ENCODE data around the gene MPP2. TPM values are rescaled to one million over a fixed set of nuclear protein-coding genes. Genes with fewer than 3 reads are reported as not detected.

The MPP2 gene
- total RNA-seq, 1 donor from 2014 or later: 16.2 TPM

DNA sequence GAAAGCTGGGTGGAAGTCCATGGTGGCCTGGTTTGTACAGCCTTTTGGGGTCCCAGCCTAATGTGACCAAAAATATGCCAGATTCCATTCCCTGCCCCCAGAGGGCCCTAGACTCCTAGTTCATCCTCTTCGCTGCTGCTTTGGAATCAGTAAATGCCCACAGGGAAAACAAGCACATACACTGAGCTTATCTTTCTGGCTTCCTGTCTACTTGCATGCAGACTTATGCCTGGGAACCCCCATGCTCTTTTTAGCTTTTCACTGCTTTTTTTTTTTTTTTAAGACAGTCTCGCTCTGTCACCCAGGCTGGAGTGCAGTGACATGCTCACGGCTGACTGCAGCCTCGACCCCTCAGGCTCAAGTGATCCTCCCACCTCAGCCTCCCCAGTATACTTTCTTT is 66.5 kb downstream of the MPP2 start:
- DNase-seq (ENCODE audit: missing footprints) (peak; percentile 5), ATAC-seq (peak; percentile 63)
- intact Hi-C loops (cut with DNase I): loop anchor here (10.0 kb wide), 1 partner anchor 146 kb away; no protein-coding TSS in a partner anchor

DNA sequence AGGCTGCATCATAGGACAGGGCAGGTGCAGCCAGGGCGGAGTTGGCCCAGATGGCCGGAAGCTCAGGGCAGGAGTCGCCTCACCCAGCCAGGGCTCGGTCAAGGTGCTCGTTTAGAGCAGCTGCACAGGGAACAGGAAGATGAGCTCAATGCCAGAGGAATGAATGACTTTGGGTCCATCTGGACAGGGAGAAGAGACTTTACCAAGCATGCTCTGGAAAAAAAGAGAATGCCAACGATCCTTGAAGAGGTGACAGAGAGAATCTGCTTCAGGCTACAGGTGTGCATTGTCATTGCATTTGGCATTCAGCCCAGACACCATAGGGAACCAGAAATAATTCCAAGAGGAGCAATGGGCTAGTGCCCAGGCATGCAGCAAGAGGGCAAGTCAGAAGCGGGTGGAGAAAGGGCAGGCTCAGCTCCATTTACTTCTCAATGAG is 67.6 kb downstream of the MPP2 start:
- ATAC-seq (peak; percentile 27), DNase-seq (ENCODE audit: missing footprints) (no peak)
- intact Hi-C loops (cut with DNase I): loop anchor here (10.0 kb wide), 1 partner anchor 145 kb away; no protein-coding TSS in a partner anchor

DNA sequence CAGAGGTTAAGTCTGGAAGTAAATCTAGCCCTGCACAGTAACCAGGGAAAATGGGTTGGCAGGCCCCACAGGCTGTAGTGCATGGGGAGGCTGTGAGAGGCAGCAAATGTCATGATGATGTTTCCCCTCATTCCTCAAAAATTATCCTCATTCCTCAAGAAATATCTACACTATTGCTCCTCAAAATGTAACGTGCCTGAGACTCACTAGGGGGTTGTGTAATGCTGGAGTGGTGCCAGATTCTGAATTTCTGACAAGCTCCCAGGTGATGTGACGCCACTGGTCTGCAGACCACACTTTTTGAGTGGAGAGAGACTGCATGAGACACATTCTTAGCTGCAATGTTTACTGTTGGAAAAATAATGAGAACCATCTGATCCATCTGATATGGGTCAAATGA is 73.2 kb downstream of the MPP2 start:
- ATAC-seq (no peak), DNase-seq (ENCODE audit: missing footprints) (no peak)
- intact Hi-C loops (cut with DNase I): loop anchor here (5.0 kb wide), 1 partner anchor 57 kb away; the partner anchor contains the start of gene DUSP3

DNA sequence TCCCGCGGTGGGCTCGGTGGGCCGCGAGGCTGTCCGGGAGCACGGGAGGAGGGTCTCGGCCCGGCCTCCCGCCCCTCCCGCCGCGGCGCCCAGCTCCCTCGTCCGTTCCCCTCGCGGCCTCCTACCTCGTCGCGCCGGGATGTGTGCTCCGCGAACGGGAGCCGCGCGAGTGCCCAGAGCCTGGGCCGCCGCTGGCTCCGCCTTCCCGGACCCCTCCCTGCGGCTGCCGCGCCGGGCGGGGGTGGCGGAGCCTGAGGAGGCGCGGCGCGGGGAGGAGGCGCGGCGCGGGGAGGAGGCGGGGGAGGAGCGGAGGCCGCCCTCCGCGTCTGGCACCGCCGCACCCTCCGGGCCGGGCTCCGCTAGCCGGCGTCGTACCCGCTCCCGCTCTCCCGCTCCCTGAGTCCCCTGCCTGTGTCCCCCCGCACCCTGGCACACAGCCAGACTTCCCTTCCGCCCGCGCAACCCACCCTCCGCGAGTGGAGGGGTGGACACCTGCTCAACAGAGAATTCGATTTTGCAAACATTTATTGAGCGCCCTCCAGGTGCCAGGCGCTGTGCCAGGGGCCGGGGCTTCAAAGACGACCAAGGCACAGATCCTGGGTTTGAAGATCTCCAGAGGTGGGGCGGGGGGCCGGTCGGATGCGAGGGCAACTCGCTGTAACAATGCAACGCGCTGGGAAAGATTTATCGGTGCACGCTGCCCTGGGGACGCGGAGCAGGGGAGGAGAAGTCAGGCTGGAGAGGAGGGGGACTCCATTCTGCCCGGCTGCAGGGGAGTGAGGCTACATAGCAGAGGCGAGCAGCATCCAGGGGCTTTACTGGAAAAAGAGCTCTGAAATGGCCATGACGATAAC is 74.1 kb downstream of the MPP2 start, which contains the start of gene MPP3:
TSS of gene MPP3 (minus strand) at position 171 of the 854 bp plus-strand sequence. CDS start 1,240 bp downstream, outside the sequence.
- ATAC-seq (peak; percentile 86), DNase-seq (ENCODE audit: missing footprints) (peak; percentile 87)
- intact Hi-C loops (cut with DNase I): loop anchor here (5.0 kb wide), 1 partner anchor 56 kb away; the partner anchor contains the start of gene DUSP3

DNA sequence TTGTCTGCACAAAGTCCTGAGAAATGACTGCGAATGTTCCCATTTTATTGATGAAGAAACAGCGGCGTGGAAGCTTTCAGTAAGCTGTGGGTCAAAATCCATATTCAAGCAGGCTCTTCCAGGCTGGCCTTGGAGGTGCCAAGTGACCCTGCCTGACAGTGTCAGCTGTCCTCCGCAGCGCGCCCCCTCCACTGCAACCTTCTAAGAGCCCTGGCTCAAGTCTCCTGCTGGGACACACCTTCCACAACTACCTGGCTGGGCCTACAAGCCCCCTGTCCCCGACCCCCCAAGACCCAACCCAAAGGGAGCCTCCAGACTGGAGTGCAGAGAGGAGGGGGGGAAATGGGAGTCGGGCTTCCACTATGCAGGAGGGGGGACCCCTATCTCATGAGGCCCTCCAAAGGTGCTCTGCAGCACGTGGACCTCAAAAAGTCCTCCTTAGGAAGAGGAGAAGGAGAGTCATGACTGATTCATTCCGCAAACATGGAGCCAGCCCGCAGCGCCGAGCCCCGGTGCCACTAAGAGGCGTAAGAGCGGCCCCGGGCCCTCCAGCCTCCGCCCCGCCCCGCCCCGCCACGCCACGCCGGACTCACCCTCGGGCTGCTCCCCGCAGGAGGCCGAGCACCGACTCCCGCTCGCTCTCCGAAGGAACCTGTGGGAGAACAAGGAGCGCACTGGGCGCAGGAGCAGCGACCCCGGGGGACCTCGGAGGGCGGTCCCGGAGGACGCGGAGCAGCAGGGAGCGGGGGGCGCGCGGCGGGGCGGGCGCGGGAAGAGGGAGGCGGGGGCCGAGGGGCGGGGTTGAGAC is 75.0 kb downstream of the MPP2 start:
- DNase-seq (ENCODE audit: missing footprints) (peak; percentile 77), ATAC-seq (peak; percentile 55)
- intact Hi-C loops (cut with DNase I): loop anchor here (5.0 kb wide), 1 partner anchor 55 kb away; the partner anchor contains the start of gene DUSP3

DNA sequence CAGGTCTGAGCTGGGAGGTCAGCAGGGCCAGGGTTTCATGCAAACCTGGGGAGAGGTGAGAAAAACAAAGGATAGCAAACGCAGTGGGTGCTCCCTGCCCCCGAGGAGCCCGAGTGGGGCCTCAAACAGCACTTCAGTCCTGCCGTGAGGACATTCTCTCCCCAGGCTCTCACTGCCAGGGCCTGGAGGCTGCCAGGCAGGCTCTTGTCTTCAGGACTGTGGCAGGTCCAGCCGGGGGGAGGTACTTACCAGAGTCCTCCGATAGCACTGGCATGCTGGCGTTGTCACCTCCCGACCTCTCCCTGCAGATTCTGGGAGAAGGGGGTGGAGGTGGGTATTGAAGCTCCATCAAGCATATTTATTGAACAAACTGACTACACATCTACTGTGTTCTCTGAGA is 75.7 kb downstream of the MPP2 start:
- intact Hi-C loops (cut with DNase I): loop anchor here (5.0 kb wide), 1 partner anchor 54 kb away; the partner anchor contains the start of gene DUSP3
- DNase-seq (ENCODE audit: missing footprints) (peak; percentile 83), ATAC-seq (peak; percentile 80)

DNA sequence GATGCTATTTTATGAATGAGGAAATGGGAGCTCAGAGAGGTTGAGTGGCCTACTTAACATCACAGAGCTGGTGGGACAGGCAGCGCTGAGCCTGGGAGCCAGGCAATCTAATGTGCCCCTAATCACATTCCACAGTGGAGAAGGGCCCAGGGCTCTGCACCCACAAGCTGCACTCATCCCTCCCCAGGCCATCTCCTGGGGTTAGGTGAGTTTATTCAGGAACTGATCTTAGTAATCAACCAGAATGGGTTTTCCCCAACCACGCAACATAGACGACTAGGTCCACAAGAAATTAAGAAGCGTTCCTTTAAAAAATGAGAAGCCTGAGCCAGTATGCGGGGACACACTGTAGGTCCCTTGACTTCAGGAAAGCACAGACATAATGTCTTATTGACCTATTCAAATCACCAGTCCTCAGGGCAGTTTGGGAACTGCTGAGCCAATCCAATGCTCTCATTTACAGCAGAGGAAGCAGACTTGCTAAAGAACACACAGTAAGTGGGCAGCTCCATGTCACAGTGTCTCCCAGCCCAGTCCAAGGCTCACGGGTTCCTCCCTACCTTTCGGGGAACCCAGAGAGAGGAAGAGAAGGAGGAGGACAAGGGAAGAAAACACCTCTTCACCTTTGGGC is 76.7 kb downstream of the MPP2 start:
- ATAC-seq: no peak
- intact Hi-C loops (cut with DNase I): loop anchor here (5.0 kb wide), 1 partner anchor 53 kb away; the partner anchor contains the start of gene DUSP3

DNA sequence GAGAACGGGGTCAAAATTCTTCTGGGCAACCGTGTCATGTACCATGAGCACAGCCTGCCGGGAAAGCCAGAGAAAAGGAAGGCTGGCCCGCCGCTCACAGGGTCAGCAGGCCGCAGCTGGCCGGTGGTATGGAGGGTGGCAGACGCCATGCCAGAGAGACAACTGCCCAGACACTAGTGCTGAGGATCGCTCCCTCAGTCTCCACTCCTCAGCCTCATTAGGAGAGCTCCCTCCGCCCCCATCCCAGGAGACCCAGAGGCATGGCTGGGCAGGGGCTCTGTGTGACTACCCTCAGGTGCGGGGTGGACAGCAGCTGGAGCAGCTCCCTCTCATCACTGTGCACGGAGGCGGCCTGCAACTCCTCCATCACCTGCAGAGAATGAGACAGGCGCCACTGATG is 77.6 kb downstream of the MPP2 start:
- intact Hi-C loops (cut with DNase I): loop anchor here (5.0 kb wide), 1 partner anchor 52 kb away; the partner anchor contains the start of gene DUSP3
- DNase-seq (ENCODE audit: missing footprints) (no peak), ATAC-seq (no peak)

More for the DNA sequence above, 76.7 kb downstream of the MPP2 start:
- DNase-seq (ENCODE audit: missing footprints): no peak

DNA sequence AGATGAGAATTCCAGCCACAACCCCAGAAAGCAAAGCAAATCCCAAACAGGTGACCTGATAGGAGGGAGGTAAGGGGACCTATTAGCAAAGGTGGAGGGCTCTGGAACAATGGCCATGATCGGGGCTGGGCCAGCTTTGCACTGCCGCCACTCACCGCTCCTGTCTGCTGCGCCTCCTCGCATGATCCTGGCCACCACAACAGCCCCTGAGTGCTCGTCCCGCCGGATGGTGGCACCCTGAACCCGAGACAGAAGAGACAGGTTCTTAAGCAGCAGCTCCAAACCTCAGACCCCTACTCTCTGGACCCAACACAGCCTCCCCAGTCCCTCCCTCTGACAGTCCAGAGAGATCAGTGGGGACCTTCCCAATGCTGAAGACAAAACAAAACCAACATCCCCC is 79.7 kb downstream of the MPP2 start:
- no peak for ATAC-seq
- no peak for DNase-seq (ENCODE audit: missing footprints)
- intact Hi-C loops (cut with DNase I): no loop called here

DNA sequence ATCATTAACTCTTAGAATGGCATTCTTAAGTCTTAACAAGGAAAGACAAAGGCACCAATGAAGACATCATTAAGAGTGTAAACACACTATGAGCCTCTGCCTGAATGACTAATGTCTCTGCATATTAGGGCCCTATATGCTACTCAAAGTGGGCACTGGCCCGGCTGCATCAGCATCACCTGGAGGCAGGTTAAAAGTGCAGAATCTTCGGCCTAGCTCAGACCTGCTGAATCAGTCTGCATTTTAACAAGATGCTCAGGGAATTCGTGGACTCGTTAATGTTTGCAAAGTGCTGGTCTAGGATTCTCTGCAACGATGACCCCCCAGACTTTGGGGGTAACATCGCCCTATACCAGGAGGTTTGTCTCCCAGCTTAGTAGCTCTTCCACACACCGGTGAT is 81.1 kb downstream of the MPP2 start:
- ATAC-seq (no peak), DNase-seq (ENCODE audit: missing footprints) (no peak)
- intact Hi-C loops (cut with DNase I): no loop called here

DNA sequence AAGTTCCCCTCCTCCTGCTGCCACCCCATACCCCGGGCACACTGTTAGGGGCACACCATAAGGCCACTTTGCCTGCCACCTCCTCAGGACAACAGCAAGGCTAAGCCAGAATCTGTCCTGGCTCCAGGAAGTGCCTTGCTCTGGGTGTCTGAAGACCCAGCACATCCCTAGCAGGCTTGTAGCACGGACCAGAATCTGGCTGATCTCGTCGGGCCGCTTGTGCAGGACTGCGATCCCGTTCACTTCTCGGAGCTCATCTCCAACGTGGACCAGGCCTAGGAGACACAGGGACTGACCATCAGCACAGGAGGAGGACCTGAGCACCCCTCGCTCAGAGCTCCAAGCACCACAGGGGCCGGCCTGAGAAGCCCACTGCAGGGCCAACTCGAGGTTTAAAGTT is 81.8 kb downstream of the MPP2 start:
- ATAC-seq (no peak), DNase-seq (ENCODE audit: missing footprints) (no peak)
- intact Hi-C loops (cut with DNase I): no loop called here

Other genes with a start within 250 kb of the MPP2 start
- 11.1 TPM for gene MEOX1, start 245.6 kb downstream of the MPP2 start, total RNA-seq
- not detected for gene SOST, start 148.7 kb downstream of the MPP2 start, total RNA-seq
- 260 TPM for gene DUSP3, start 128.6 kb downstream of the MPP2 start, total RNA-seq
- not detected for gene CFAP97D1, start 127.1 kb downstream of the MPP2 start, total RNA-seq
- gene MPP3, start 74.4 kb downstream of the MPP2 start, total RNA-seq: 43.0 TPM
- gene CD300LG, start 60.4 kb downstream of the MPP2 start, total RNA-seq: 16.6 TPM
- not detected for gene PPY, start 34.9 kb upstream of the MPP2 start, total RNA-seq
- gene PYY, start 46.4 kb upstream of the MPP2 start, total RNA-seq: not detected
- gene NAGS, start 97.1 kb upstream of the MPP2 start, total RNA-seq: 0.68 TPM
- 21.5 TPM for gene TMEM101, start 107.4 kb upstream of the MPP2 start, total RNA-seq
- 47.6 TPM for gene LSM12, start 159.1 kb upstream of the MPP2 start, total RNA-seq
- 30.4 TPM for gene G6PC3, start 163.2 kb upstream of the MPP2 start, total RNA-seq
- gene HDAC5, start 216.1 kb upstream of the MPP2 start, total RNA-seq: 67.5 TPM
- gene HROB, start 234.4 kb upstream of the MPP2 start, total RNA-seq: 2.0 TPM